Stimulated activated CD8-positive, alpha-beta memory T cell treated with anti-CD3 and anti-CD28 coated beads, Interleukin-12 subunit alpha, Interleukin-12 subunit beta, amount 100 ng/mL, for 4 hours (primary cell): Measurements from ENCODE around the gene NCAPG.

ENCODE experiments used
- DNase-seq: peaks from one replicate; pipeline ENCODE4 v3.0.0-alpha.2; 2020; ENCODE audit warnings: low read depth

The NCAPG gene

GRCh38 chr4:17875402-17876070 is 64.8 kb downstream of the NCAPG start:
- DNase-seq, result no peak

- DNase-seq, result no peak
Measured at GRCh38 chr4:17876943-17877342, 66.2 kb downstream of the NCAPG start.

- DNase-seq, result no peak
Measured at GRCh38 chr4:17877661-17878060, 66.9 kb downstream of the NCAPG start.

GRCh38 chr4:17884063-17884462 is 73.3 kb downstream of the NCAPG start:
- no peak for DNase-seq

GRCh38 chr4:17884511-17884910 is 73.7 kb downstream of the NCAPG start:
- no peak for DNase-seq

GRCh38 chr4:17889692-17890091 is 78.9 kb downstream of the NCAPG start:
- DNase-seq, result no peak

GRCh38 chr4:17894421-17894820 is 83.6 kb downstream of the NCAPG start:
- DNase-seq, result no peak
